Memory B cell (primary cell): Measurements from ENCODE around the gene MGAT5.
"Not testable (repeated sequence)": the region's sequence is repeated elsewhere in the genome, so short reads cannot be mapped to it uniquely, and the experiment has no call there.

Source experiments
- ATAC-seq: fragments of 150-1000 bp; cut with Tn5 transposase; 2 replicates; pipeline ENCODE4 v1.10.0; 2021; ENCODE audit warnings: low read depth, mild to moderate bottlenecking, moderate library complexity
- DNase-seq, 2 donors: peaks; one replicate each; pipeline ENCODE4 v3.0.0; 2022; ENCODE audit warnings: low spot score in 2 of 2
- H3K27ac Mint-ChIP-seq: one replicate; pipeline ENCODE4 v1.8.0; 2022; ENCODE audit warnings: mild to moderate bottlenecking, moderate library complexity, mixed read lengths
- H3K27me3 Mint-ChIP-seq: one replicate; pipeline ENCODE4 v1.8.0; 2022; ENCODE audit warnings: mixed read lengths
- H3K36me3 Mint-ChIP-seq: one replicate; pipeline ENCODE4 v1.8.0; 2022; ENCODE audit warnings: mild to moderate bottlenecking, mixed read lengths
- H3K4me1 Mint-ChIP-seq: one replicate; pipeline ENCODE4 v1.8.0; 2022; ENCODE audit warnings: mixed read lengths
- H3K4me3 Mint-ChIP-seq: one replicate; pipeline ENCODE4 v1.8.0; 2022; ENCODE audit warnings: mild to moderate bottlenecking, moderate library complexity, mixed read lengths
- H3K9me3 Mint-ChIP-seq: one replicate; pipeline ENCODE4 v1.8.0; 2022; ENCODE audit warnings: mixed read lengths

MGAT5 gene

GRCh38 chr2:134282629-134283400 lies 28.9 kb downstream of the MGAT5 start:
- Mint-ChIP-seq H3K27me3 (no peaks in the 10 kb centered on the region), H3K9me3 (no peaks in the 10 kb centered on the region), H3K36me3 (peaks cover 17% of the 10 kb centered on the region), H3K27ac (peak overlapping the region; percentile 90), H3K4me3 (peak overlapping the region; percentile 47), H3K4me1 (peaks cover 67% of the 10 kb centered on the region)
- DNase-seq: no peak
- peak; percentile 62 for ATAC-seq

DNA sequence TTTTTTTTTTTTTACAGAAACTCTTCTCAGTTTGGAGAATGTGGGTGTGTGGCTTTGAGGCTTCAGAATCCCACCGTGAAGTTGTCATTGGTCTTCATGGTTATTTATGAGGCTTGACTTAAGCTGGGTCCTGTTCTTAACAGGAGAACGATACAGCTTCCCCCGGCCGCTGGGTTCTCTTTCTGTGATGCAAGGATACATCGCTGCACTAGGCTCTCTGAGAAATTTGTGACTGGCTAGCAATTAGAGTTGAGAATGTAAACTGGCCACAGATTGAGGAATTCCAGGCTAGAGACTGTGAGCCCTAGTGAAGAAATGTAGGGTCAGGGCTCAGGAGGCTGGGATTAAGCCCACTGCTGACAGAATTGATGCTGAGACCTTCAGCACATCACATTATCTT lies 29.8 kb downstream of the MGAT5 start:
- Mint-ChIP-seq H3K9me3 (no peaks in the 10 kb centered on the region), H3K36me3 (peaks cover 14% of the 10 kb centered on the region), H3K27ac (peak overlapping the region; percentile 90), H3K27me3 (no peaks in the 10 kb centered on the region), H3K4me3 (no peak overlapping the region), H3K4me1 (peaks cover 68% of the 10 kb centered on the region)
- ATAC-seq: no peak
- DNase-seq: no peak

GRCh38 chr2:134284119-134284670 lies 30.3 kb downstream of the MGAT5 start:
- Mint-ChIP-seq H3K36me3 (peaks cover 9% of the 10 kb centered on the region), H3K27me3 (no peaks in the 10 kb centered on the region), H3K27ac (peak overlapping the region; percentile 90), H3K4me1 (peaks cover 63% of the 10 kb centered on the region), H3K9me3 (no peaks in the 10 kb centered on the region), H3K4me3 (no peak overlapping the region)
- no peak for DNase-seq
- ATAC-seq: no peak

GRCh38 chr2:134287323-134287722 lies 33.5 kb downstream of the MGAT5 start:
- DNase-seq (no peak), ATAC-seq (peak; percentile 64)
- peak overlapping the region; percentile 15 for H3K4me3 Mint-ChIP-seq

DNA sequence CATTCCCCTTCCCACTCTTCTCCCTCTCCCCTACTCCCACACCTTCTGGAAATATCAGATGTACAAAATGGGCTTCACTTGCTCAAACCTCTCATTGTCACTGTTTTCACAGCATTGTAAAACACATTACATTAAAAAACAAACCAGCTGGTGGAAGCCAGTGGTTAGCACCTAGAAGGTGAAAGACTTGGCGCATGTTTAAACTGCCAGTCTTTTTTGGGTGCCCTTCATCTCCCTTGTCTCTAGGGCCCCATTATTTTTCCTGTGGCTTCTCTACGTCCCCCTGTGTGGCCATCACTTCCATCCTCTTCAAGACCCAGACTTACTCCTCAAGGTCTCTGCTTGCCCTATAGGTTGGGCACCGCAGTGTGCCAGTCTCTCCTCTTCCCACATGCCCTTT lies 34.9 kb downstream of the MGAT5 start:
- H3K27ac Mint-ChIP-seq: no peak overlapping the region
- no peak overlapping the region for H3K4me3 Mint-ChIP-seq
- H3K9me3 Mint-ChIP-seq: no peaks in the 10 kb centered on the region
- H3K27me3 Mint-ChIP-seq: no peaks in the 10 kb centered on the region
- DNase-seq: no peak
- H3K36me3 Mint-ChIP-seq: peaks cover 13% of the 10 kb centered on the region
- peaks cover 38% of the 10 kb centered on the region for H3K4me1 Mint-ChIP-seq
- ATAC-seq: no peak

More at GRCh38 chr2:134287323-134287722, 33.5 kb downstream of the MGAT5 start:
- Mint-ChIP-seq H3K36me3 (peaks cover 13% of the 10 kb centered on the region), H3K27me3 (no peaks in the 10 kb centered on the region), H3K4me1 (peaks cover 44% of the 10 kb centered on the region), H3K27ac (no peak overlapping the region), H3K9me3 (no peaks in the 10 kb centered on the region)

GRCh38 chr2:134289225-134289624 lies 35.4 kb downstream of the MGAT5 start:
- Mint-ChIP-seq H3K36me3 (peaks cover 13% of the 10 kb centered on the region), H3K4me3 (no peak overlapping the region), H3K27me3 (no peaks in the 10 kb centered on the region), H3K4me1 (peaks cover 41% of the 10 kb centered on the region), H3K27ac (no peak overlapping the region), H3K9me3 (no peaks in the 10 kb centered on the region)
- no peak for DNase-seq
- ATAC-seq: no peak

DNA sequence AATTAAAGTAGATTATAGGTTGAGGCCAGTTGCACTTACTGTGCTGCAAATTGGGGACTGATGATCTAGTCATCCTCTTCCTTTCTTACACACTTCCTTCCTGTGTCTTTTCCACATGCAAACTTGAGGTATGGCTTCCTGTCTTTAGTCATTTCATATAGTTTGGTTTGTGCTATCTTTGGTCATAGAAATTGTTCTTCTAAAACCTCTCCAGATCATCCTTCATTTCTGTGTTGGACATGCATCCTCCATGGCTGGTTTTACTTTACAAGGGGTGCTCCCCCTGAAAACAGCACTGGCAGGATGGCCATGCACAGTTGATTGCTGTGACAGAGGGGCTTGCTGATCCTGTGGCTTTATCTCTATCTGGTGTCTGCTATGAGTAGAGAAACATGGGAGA lies 36.5 kb downstream of the MGAT5 start:
- Mint-ChIP-seq H3K4me3 (no peak overlapping the region), H3K4me1 (peaks cover 43% of the 10 kb centered on the region), H3K27ac (no peak overlapping the region), H3K27me3 (no peaks in the 10 kb centered on the region), H3K9me3 (no peaks in the 10 kb centered on the region), H3K36me3 (peaks cover 13% of the 10 kb centered on the region)
- DNase-seq (no peak), ATAC-seq (peak; percentile 23)

- Mint-ChIP-seq H3K4me1 (peaks cover 45% of the 10 kb centered on the region), H3K27ac (no peak overlapping the region), H3K27me3 (no peaks in the 10 kb centered on the region), H3K9me3 (peaks cover 1% of the 10 kb centered on the region), H3K4me3 (peak overlapping the region; percentile 62), H3K36me3 (peaks cover 9% of the 10 kb centered on the region)
- ATAC-seq (no peak), DNase-seq (no peak)
Observed at GRCh38 chr2:134292514-134292913, 38.6 kb downstream of the MGAT5 start.

- Mint-ChIP-seq H3K36me3 (peaks cover 14% of the 10 kb centered on the region), H3K9me3 (peaks cover 1% of the 10 kb centered on the region), H3K27me3 (no peaks in the 10 kb centered on the region), H3K27ac (peak overlapping the region; percentile 92), H3K4me1 (peaks cover 45% of the 10 kb centered on the region), H3K4me3 (peak overlapping the region; percentile 4)
- DNase-seq (no peak), ATAC-seq (peak; percentile 70)
Observed at GRCh38 chr2:134293719-134294537, 40.1 kb downstream of the MGAT5 start.

GRCh38 chr2:134294598-134294997 lies 40.7 kb downstream of the MGAT5 start:
- Mint-ChIP-seq H3K36me3 (peaks cover 16% of the 10 kb centered on the region), H3K4me3 (peak overlapping the region; percentile 4), H3K27ac (peak overlapping the region; percentile 92), H3K4me1 (peaks cover 47% of the 10 kb centered on the region)
- H3K27me3 Mint-ChIP-seq, H3K9me3 Mint-ChIP-seq: not testable (repeated sequence)
- ATAC-seq (peak; percentile 63), DNase-seq (peak in 1 of 2 donors; percentile 28)

- DNase-seq (no peak), ATAC-seq (no peak)
- Mint-ChIP-seq H3K9me3 (peaks cover 1% of the 10 kb centered on the region), H3K36me3 (peaks cover 21% of the 10 kb centered on the region), H3K27me3 (no peaks in the 10 kb centered on the region), H3K4me1 (peaks cover 53% of the 10 kb centered on the region), H3K4me3 (no peak overlapping the region), H3K27ac (peak overlapping the region; percentile 92)
Observed at GRCh38 chr2:134295441-134295840, 41.6 kb downstream of the MGAT5 start.

- Mint-ChIP-seq H3K27ac (peak overlapping the region; percentile 92), H3K27me3 (no peaks in the 10 kb centered on the region), H3K36me3 (peaks cover 17% of the 10 kb centered on the region), H3K4me3 (peak overlapping the region; percentile 0), H3K9me3 (peaks cover 1% of the 10 kb centered on the region), H3K4me1 (peaks cover 58% of the 10 kb centered on the region)
- DNase-seq (no peak), ATAC-seq (no peak)
Observed at GRCh38 chr2:134296301-134296700, 42.4 kb downstream of the MGAT5 start.

- Mint-ChIP-seq H3K4me3 (no peak overlapping the region), H3K27me3 (no peaks in the 10 kb centered on the region), H3K36me3 (peaks cover 26% of the 10 kb centered on the region), H3K4me1 (peaks cover 60% of the 10 kb centered on the region), H3K9me3 (peaks cover 1% of the 10 kb centered on the region), H3K27ac (peak overlapping the region; percentile 71)
- DNase-seq (no peak), ATAC-seq (no peak)
Observed at GRCh38 chr2:134299334-134299733, 45.5 kb downstream of the MGAT5 start.

- no peaks in the 10 kb centered on the region for H3K27me3 Mint-ChIP-seq
- H3K27ac Mint-ChIP-seq: peak overlapping the region; percentile 28
Observed at GRCh38 chr2:134300585-134300984, 46.7 kb downstream of the MGAT5 start.

More at GRCh38 chr2:134300585-134300984, 46.7 kb downstream of the MGAT5 start:
- Mint-ChIP-seq H3K36me3 (peaks cover 32% of the 10 kb centered on the region), H3K9me3 (peaks cover 1% of the 10 kb centered on the region), H3K4me3 (no peak overlapping the region), H3K4me1 (peaks cover 61% of the 10 kb centered on the region)
- ATAC-seq (no peak), DNase-seq (no peak)
